Measurements from ENCODE around the gene KIF5A.

KIF5A gene

GRCh38 chr12:57609781-57610553 is 60.1 kb downstream of the KIF5A start:
- Histone ChIP-seq H3K27ac (ENCODE audit: low read depth, low read length) (no peak overlapping the region), H3K4me2 (ENCODE audit: low read depth, low read length, poor library complexity, severe bottlenecking) (no peak overlapping the region), H3K36me3 (ENCODE audit: low read length) (no peaks in the 10 kb centered on the region), H3K27me3 (ENCODE audit: low read length) (no peaks in the 10 kb centered on the region), H3K4me3 (ENCODE audit: insufficient read depth, low read length, poor library complexity, severe bottlenecking) (no peak overlapping the region), H3K9me3 (ENCODE audit: insufficient read depth, low read length) (no peaks in the 10 kb centered on the region), H3K9me2 (replicated peaks; ENCODE audit: insufficient read depth, low read length) (no peaks in the 10 kb centered on the region), H4K20me1 (ENCODE audit: low read depth, low read length) (no peaks in the 10 kb centered on the region), H3K9ac (ENCODE audit: low read length) (no peak overlapping the region), H3F3A (ENCODE audit: insufficient read depth) (no peaks in the 10 kb centered on the region), H3K79me2 (ENCODE audit: insufficient read depth, low read length) (no peaks in the 10 kb centered on the region), H2AFZ (ENCODE audit: low read depth, low read length, severe bottlenecking) (no peak overlapping the region)
- TF ChIP-seq CTCF (IDR thresholded peaks at IDR 0.05; ENCODE audit: insufficient read depth, low read length, poor library complexity, severe bottlenecking): no peak
- TF ChIP-seq EZH2phosphoT487 (conservative IDR thresholded peaks at IDR 0.05; ENCODE audit: low read length): no peak

GRCh38 chr12:57610554-57611107 is 60.8 kb downstream of the KIF5A start:
- Histone ChIP-seq H3K9me2 (replicated peaks; ENCODE audit: insufficient read depth, low read length) (no peaks in the 10 kb centered on the region), H2AFZ (ENCODE audit: low read depth, low read length, severe bottlenecking) (no peak overlapping the region), H4K20me1 (ENCODE audit: low read depth, low read length) (no peaks in the 10 kb centered on the region), H3K36me3 (ENCODE audit: low read length) (no peaks in the 10 kb centered on the region), H3K4me2 (ENCODE audit: low read depth, low read length, poor library complexity, severe bottlenecking) (no peak overlapping the region), H3K9ac (ENCODE audit: low read length) (no peak overlapping the region), H3K27me3 (ENCODE audit: low read length) (no peaks in the 10 kb centered on the region), H3K27ac (ENCODE audit: low read depth, low read length) (no peak overlapping the region), H3K9me3 (ENCODE audit: insufficient read depth, low read length) (no peaks in the 10 kb centered on the region), H3K4me3 (ENCODE audit: insufficient read depth, low read length, poor library complexity, severe bottlenecking) (no peak overlapping the region), H3F3A (ENCODE audit: insufficient read depth) (no peaks in the 10 kb centered on the region), H3K79me2 (ENCODE audit: insufficient read depth, low read length) (no peaks in the 10 kb centered on the region)
- no peak for TF ChIP-seq CTCF (IDR thresholded peaks at IDR 0.05; ENCODE audit: insufficient read depth, low read length, poor library complexity, severe bottlenecking)
- no peak for TF ChIP-seq EZH2phosphoT487 (conservative IDR thresholded peaks at IDR 0.05; ENCODE audit: low read length)

- no peaks in the 10 kb centered on the region for H3K27me3 ChIP-seq (ENCODE audit: low read length)
- H3K9ac ChIP-seq (ENCODE audit: low read length): no peak within 1 kb of the TSS
- no peaks in the 10 kb centered on the region for H3K9me2 ChIP-seq (replicated peaks; ENCODE audit: insufficient read depth, low read length)
- H3K9me3 ChIP-seq (ENCODE audit: insufficient read depth, low read length): no peaks in the 10 kb centered on the region
- H2AFZ ChIP-seq (ENCODE audit: low read depth, low read length, severe bottlenecking): no peak within 1 kb of the TSS
- H4K20me1 ChIP-seq (ENCODE audit: low read depth, low read length): no peaks in the 10 kb centered on the region
- no peaks in the 10 kb centered on the region for H3K79me2 ChIP-seq (ENCODE audit: insufficient read depth, low read length)
- H3K36me3 ChIP-seq (ENCODE audit: low read length): no peaks in the 10 kb centered on the region
- H3K27ac ChIP-seq (ENCODE audit: low read depth, low read length): no peak within 1 kb of the TSS
- no peaks in the 10 kb centered on the region for H3F3A ChIP-seq (ENCODE audit: insufficient read depth)
- H3K4me2 ChIP-seq (ENCODE audit: low read depth, low read length, poor library complexity, severe bottlenecking): no peak within 1 kb of the TSS
- no peak within 1 kb of the TSS for H3K4me3 ChIP-seq (ENCODE audit: insufficient read depth, low read length, poor library complexity, severe bottlenecking)
- TF ChIP-seq CTCF (IDR thresholded peaks at IDR 0.05; ENCODE audit: insufficient read depth, low read length, poor library complexity, severe bottlenecking) (no peak), EZH2phosphoT487 (conservative IDR thresholded peaks at IDR 0.05; ENCODE audit: low read length) (no peak)
These were observed 61.4 kb downstream of the KIF5A start, which contains the start of gene ARHGEF25 for GRCh38 chr12:57611108-57611826. TSS of gene ARHGEF25 (plus strand) at chr12:57611435. CDS start at chr12:57611895, 460 bp downstream.

Data from SU-DHL-6 (cell line).